NOMO-1 treated with dmso at 0.1 percent for 144 hours (cell line): ENCODE results near the gene IL17RC.

Source experiments
- DNase-seq: peaks from one replicate; lab custom pipeline; 2025; ENCODE audit not compliant: unreplicated experiment; lab: John Stamatoyannopoulos, UW

Gene IL17RC

GRCh38 chr3:9976721-9977709 lies 60.1 kb downstream of the IL17RC start:
- peak; percentile 95 for DNase-seq

DNA sequence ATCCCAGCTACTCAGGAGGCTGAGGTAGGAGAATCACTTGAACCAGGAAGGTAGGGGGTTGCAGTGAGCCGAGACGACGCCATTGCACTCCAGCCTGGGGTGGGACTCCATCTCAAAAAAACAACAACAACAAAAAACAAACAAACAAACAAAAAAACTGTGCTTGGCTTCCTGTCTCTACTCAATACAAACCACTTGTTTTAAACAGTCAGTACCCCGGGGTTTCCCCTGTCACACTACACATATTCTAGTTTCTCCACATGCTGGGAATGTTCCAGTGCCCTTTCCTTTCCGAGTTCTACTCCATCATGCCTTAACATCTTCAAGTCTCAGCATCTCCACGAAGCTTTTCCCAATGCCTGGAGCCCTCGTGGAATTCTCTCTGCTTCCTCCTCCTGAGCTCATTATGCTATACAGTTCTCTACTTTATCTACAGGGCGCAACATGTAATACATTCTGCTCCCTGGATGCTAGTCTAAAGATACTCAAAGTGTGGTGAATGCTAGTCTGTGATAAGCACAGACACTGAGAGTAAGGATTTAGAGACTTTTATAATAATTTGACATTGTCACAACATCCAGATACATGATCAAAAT lies 61.9 kb downstream of the IL17RC start:
- DNase-seq = no peak

- DNase-seq = no peak
Measured at GRCh38 chr3:9980251-9980650, 63.4 kb downstream of the IL17RC start.
